Thoracic aorta (tissue), 2 donors: ENCODE results near the gene IL17RC. TPM values are rescaled to one million over a fixed set of nuclear protein-coding genes. Genes with fewer than 3 reads are reported as not detected.
A peak's percentile ranks its signal among the peaks of the same experiment; 100 is the strongest.

Experiments
- ATAC-seq: fragments of 150-250 bp; one replicate; pipeline ENCODE4 v1.8.0; 2017; ENCODE audit warnings: low read depth; ENCODE audit not compliant: insufficient number of reproducible peaks, low FRiP score
- DNase-seq: peaks from one replicate; pipeline ENCODE4 v3.0.0-alpha.2; 2020; ENCODE audit warnings: low spot score
- H3K27ac ChIP-seq, 2 donors: fragments of 200-600 bp; sonication (generic); 1 replicate in 1 of 2; 2 replicates in 1 of 2; pipeline ENCODE4 v1.5.1; 2016; ENCODE audit warnings: mild to moderate bottlenecking in 2 of 2, moderate library complexity in 2 of 2
- H3K27me3 ChIP-seq: fragments of 200-600 bp; sonication (generic); replicated peaks from 2 replicates; pipeline ENCODE4 v1.6.0; 2016; ENCODE audit warnings: mild to moderate bottlenecking; ENCODE audit not compliant: insufficient read depth
- H3K36me3 ChIP-seq: fragments of 200-600 bp; sonication (generic); one replicate; pipeline ENCODE4 v1.5.1; 2016
- H3K4me1 ChIP-seq, 2 donors: fragments of 200-600 bp; sonication (generic); 1 replicate in 1 of 2; 2 replicates in 1 of 2; pipeline versions ENCODE4 v1.5.1 to v1.6.0; 2016; ENCODE audit warnings: low read depth in 2 of 2, mild to moderate bottlenecking in 1 of 2; ENCODE audit not compliant: control insufficient read depth in 1 of 2
- H3K4me3 ChIP-seq: fragments of 200-600 bp; sonication (generic); 2 replicates; pipeline ENCODE4 v1.5.1; 2016; ENCODE audit warnings: mild to moderate bottlenecking
- H3K9me3 ChIP-seq: fragments of 200-600 bp; sonication (generic); 2 replicates; pipeline ENCODE4 v1.5.1; 2016
- CTCF ChIP-seq: fragments of 200-600 bp; sonication (generic); IDR thresholded peaks from one replicate; pipeline ENCODE4 v1.5.1; 2019; ENCODE audit warnings: antibody characterized with exemption
- total RNA-seq, 2 donors: library from RNA; depleted of rRNA; stranded (reverse); fragments of >200 nt; gene quantifications; one replicate each; pipeline versions ENCODE4 v1.1.0 to v1.2.3, GENCODE V29; 2016

The IL17RC gene
- total RNA-seq, 2 donors from 2014 or later: 52.2 to 59.4 TPM

- H3K36me3 ChIP-seq: peaks cover 3% of the 10 kb centered on the region
- DNase-seq (no peak), ATAC-seq (no peak)
- no peaks in the 10 kb centered on the region for H3K27me3 ChIP-seq
- no peaks in the 10 kb centered on the region for H3K9me3 ChIP-seq
- H3K27ac ChIP-seq: no peak within 1 kb of the TSS
- peak within 1 kb of the TSS; percentile 80 for H3K4me3 ChIP-seq
- H3K4me1 ChIP-seq: peaks cover 9 to 25% of the 10 kb centered on the region in 2 donors
- no peak for TF ChIP-seq CTCF
These were observed 35.3 kb downstream of the IL17RC start, which contains the start of gene PRRT3 for GRCh38 chr3:9951962-9952805. Gene PRRT3, minus strand, starts transcription at chr3:9952408. Its CDS starts 2,293 bp downstream, at chr3:9950115.

GRCh38 chr3:9955067-9955502, 38.2 kb downstream of the IL17RC start:
- no peak for ATAC-seq
- no peak for DNase-seq
- no peak overlapping the region for H3K4me3 ChIP-seq
- peaks cover 4 to 16% of the 10 kb centered on the region in 2 donors for H3K4me1 ChIP-seq
- no peaks in the 10 kb centered on the region for H3K9me3 ChIP-seq
- H3K27me3 ChIP-seq: no peaks in the 10 kb centered on the region
- TF ChIP-seq CTCF: no peak
- H3K27ac ChIP-seq: no peak overlapping the region
- no peaks in the 10 kb centered on the region for H3K36me3 ChIP-seq

GRCh38 chr3:9955611-9956352, 38.9 kb downstream of the IL17RC start:
- Histone ChIP-seq H3K27ac (no peak overlapping the region), H3K9me3 (no peaks in the 10 kb centered on the region), H3K27me3 (no peaks in the 10 kb centered on the region), H3K4me3 (no peak overlapping the region), H3K4me1 (peaks cover 4 to 16% of the 10 kb centered on the region in 2 donors), H3K36me3 (no peaks in the 10 kb centered on the region)
- DNase-seq (no peak), ATAC-seq (no peak)
- TF ChIP-seq CTCF: no peak

GRCh38 chr3:9957214-9957613, 40.3 kb downstream of the IL17RC start:
- no peak for ATAC-seq
- no peak for DNase-seq
- no peak for TF ChIP-seq CTCF
- Histone ChIP-seq H3K36me3 (peaks cover 4% of the 10 kb centered on the region), H3K4me1 (peaks cover 0 to 3% of the 10 kb centered on the region in 2 donors), H3K9me3 (no peaks in the 10 kb centered on the region), H3K4me3 (no peak overlapping the region), H3K27me3 (no peaks in the 10 kb centered on the region), H3K27ac (no peak overlapping the region)
